Neuronal stem cell (in vitro differentiated cells): Measurements from ENCODE around the gene CROCC.

Experiments
- DNase-seq: peaks from one replicate; pipeline ENCODE4 v3.0.0-alpha.2; 2013; ENCODE audit warnings: low spot score
- H2AFZ ChIP-seq: one replicate; pipeline ENCODE4 v1.6.1; 2013; ENCODE audit warnings: mild to moderate bottlenecking, low read length, inconsistent platforms
- H2AK5ac ChIP-seq: 2 replicates; pipeline ENCODE4 v1.6.1; 2013; ENCODE audit warnings: low read depth, mild to moderate bottlenecking, inconsistent platforms, low read length, moderate library complexity, mixed read lengths
- H2BK120ac ChIP-seq: 2 replicates; pipeline ENCODE4 v1.6.1; 2013; ENCODE audit warnings: low read depth, mild to moderate bottlenecking, inconsistent platforms, low read length, moderate library complexity, mixed read lengths
- H2BK12ac ChIP-seq: one replicate; pipeline ENCODE4 v1.6.1; 2013; ENCODE audit warnings: low read length, inconsistent platforms
- H2BK15ac ChIP-seq: 2 replicates; pipeline ENCODE4 v1.6.1; 2013; ENCODE audit warnings: mild to moderate bottlenecking, low read length, inconsistent platforms, mixed read lengths
- H2BK5ac ChIP-seq: one replicate; pipeline ENCODE4 v1.6.1; 2013; ENCODE audit warnings: inconsistent platforms, mild to moderate bottlenecking, low read length, moderate library complexity
- H3K14ac ChIP-seq: one replicate; pipeline ENCODE4 v1.6.1; 2013; ENCODE audit warnings: low read length, inconsistent platforms
- H3K18ac ChIP-seq: 2 replicates; pipeline ENCODE4 v1.6.1; 2013; ENCODE audit warnings: low read length, inconsistent platforms
- H3K23ac ChIP-seq: 2 replicates; pipeline ENCODE4 v1.6.1; 2013; ENCODE audit warnings: low read depth, mild to moderate bottlenecking, mixed read lengths, low read length, inconsistent platforms; ENCODE audit not compliant: poor library complexity
- H3K27ac ChIP-seq: replicated peaks from 3 replicates; pipeline ENCODE4 v1.5.1; 2013; ENCODE audit warnings: low read length, inconsistent platforms
- H3K27me3 ChIP-seq, 3 experiments: 2 replicates each; pipeline ENCODE4 v1.6.1; 2013; ENCODE audit warnings: low read length in 3 of 3, mild to moderate bottlenecking in 2 of 3, inconsistent platforms in 1 of 3, low read depth in 1 of 3, mixed read lengths in 1 of 3, moderate library complexity in 1 of 3; ENCODE audit not compliant: control insufficient read depth in 3 of 3, insufficient read depth in 3 of 3
- H3K36me3 ChIP-seq, 2 donors: replicated peaks in 1 of 2; 2 replicates each; pipeline ENCODE4 v1.6.1; 2013; ENCODE audit warnings: low read length in 2 of 2; ENCODE audit not compliant: control insufficient read depth in 2 of 2, insufficient read depth in 2 of 2
- H3K4ac ChIP-seq: 2 replicates; pipeline ENCODE4 v1.6.1; 2013; ENCODE audit warnings: inconsistent platforms, mild to moderate bottlenecking, low read length, moderate library complexity
- H3K4me1 ChIP-seq, 2 donors: 1 replicate in 1 of 2; 2 replicates in 1 of 2; pipeline ENCODE4 v1.6.1; 2013; ENCODE audit warnings: low read length in 2 of 2, low read depth in 1 of 2; ENCODE audit not compliant: control insufficient read depth in 2 of 2, insufficient read depth in 1 of 2
- H3K4me2 ChIP-seq: one replicate; pipeline ENCODE4 v1.6.1; 2013; ENCODE audit warnings: mild to moderate bottlenecking, low read length, inconsistent platforms; ENCODE audit not compliant: insufficient read depth, poor library complexity, severe bottlenecking
- H3K4me3 ChIP-seq, 2 donors: 2 replicates each; pipeline ENCODE4 v1.5.1; 2013; ENCODE audit warnings: low read length in 2 of 2, mild to moderate bottlenecking in 2 of 2, inconsistent platforms in 1 of 2, moderate library complexity in 1 of 2
- H3K79me1 ChIP-seq: one replicate; pipeline ENCODE4 v1.6.1; 2013; ENCODE audit warnings: low read depth, mild to moderate bottlenecking, inconsistent platforms, low read length, moderate library complexity
- H3K9ac ChIP-seq: one replicate; pipeline ENCODE4 v1.6.1; 2013; ENCODE audit warnings: mild to moderate bottlenecking, low read depth, low read length, inconsistent platforms; ENCODE audit not compliant: poor library complexity
- H3K9me3 ChIP-seq, 2 donors: replicated peaks in 1 of 2; 2 replicates each; pipeline versions ENCODE3 to v1.6.1; 2013; ENCODE audit warnings: low read length in 2 of 2, mild to moderate bottlenecking in 2 of 2, inconsistent platforms in 1 of 2, low read depth in 1 of 2, mixed read lengths in 1 of 2, moderate library complexity in 1 of 2; ENCODE audit not compliant: control insufficient read depth in 2 of 2, insufficient read depth in 1 of 2
- H4K8ac ChIP-seq: one replicate; pipeline ENCODE4 v1.6.1; 2013; ENCODE audit warnings: low read depth, mild to moderate bottlenecking, inconsistent platforms, low read length, moderate library complexity
- H4K91ac ChIP-seq: one replicate; pipeline ENCODE4 v1.6.1; 2013; ENCODE audit warnings: low read length, low read depth, mild to moderate bottlenecking, inconsistent platforms; ENCODE audit not compliant: poor library complexity
- WGBS, 2 donors: extraction: QIAGEN DNeasy Blood & Tissue Kit; methylation state at CpG; one replicate each; pipeline ENCODE4 v1.1.7; 2013; ENCODE audit warnings: missing lambda C conversion rate in 2 of 2, mixed read lengths in 1 of 2; ENCODE audit not compliant: insufficient read length in 2 of 2, insufficient replicate concordance in 1 of 2; ENCODE audit errors: extremely low coverage in 2 of 2; 5-methylcytosine and 5-hydroxymethylcytosine counted together

The CROCC gene

GRCh38 chr1:16978567-16979474, 57.1 kb downstream of the CROCC start:
- Histone ChIP-seq H3K79me1 (peaks cover 24% of the 10 kb centered on the region), H2BK12ac (no peak overlapping the region), H2BK120ac (peak overlapping the region; percentile 66), H3K36me3 (peaks cover 16 to 36% of the 10 kb centered on the region in 2 donors), H3K27me3 (no peaks in the 10 kb centered on the region), H3K4me3 (peak overlapping the region; percentile 83 to 94), H3K23ac (peak overlapping the region; percentile 94), H3K9me3 (no peaks in the 10 kb centered on the region), H4K8ac (no peak overlapping the region), H2AK5ac (peak overlapping the region; percentile 94), H2BK5ac (peak overlapping the region; percentile 43), H3K4me1 (peaks cover 26 to 31% of the 10 kb centered on the region in 2 donors), H3K14ac (peak overlapping the region; percentile 72), H2BK15ac (peak overlapping the region; percentile 63), H3K9ac (peak overlapping the region; percentile 88), H3K4me2 (peak overlapping the region; percentile 81), H4K91ac (no peak overlapping the region), H3K18ac (peak overlapping the region; percentile 97), H2AFZ (no peak overlapping the region), H3K27ac (no peak overlapping the region), H3K4ac (no peak overlapping the region)
- no CpG with 5 or more reads among the region's 20 CpGs for WGBS, 2 donors
- no peak for DNase-seq

GRCh38 chr1:16979475-16980327, 58.0 kb downstream of the CROCC start:
- H3K9ac ChIP-seq: peak overlapping the region; percentile 88
- peak overlapping the region; percentile 92 for H2AFZ ChIP-seq
- no peak for DNase-seq
- H3K4me2 ChIP-seq: peak overlapping the region; percentile 81
- H3K14ac ChIP-seq: no peak overlapping the region
- H3K23ac ChIP-seq: peak overlapping the region; percentile 94
- H3K9me3 ChIP-seq: no peaks in the 10 kb centered on the region
- no peak overlapping the region for H3K4ac ChIP-seq
- peak overlapping the region; percentile 100 for H2BK15ac ChIP-seq
- peaks cover 24% of the 10 kb centered on the region for H3K79me1 ChIP-seq
- no CpG with 5 or more reads among the region's 44 CpGs for WGBS, 2 donors
- peak overlapping the region; percentile 83 to 94 for H3K4me3 ChIP-seq
- H2AK5ac ChIP-seq: peak overlapping the region; percentile 94
- H3K4me1 ChIP-seq: peaks cover 26 to 31% of the 10 kb centered on the region in 2 donors
- H2BK12ac ChIP-seq: peak overlapping the region; percentile 63
- no peak overlapping the region for H3K27ac ChIP-seq
- no peak overlapping the region for H4K8ac ChIP-seq
- H3K18ac ChIP-seq: peak overlapping the region; percentile 97
- peak overlapping the region; percentile 66 for H2BK120ac ChIP-seq
- H3K36me3 ChIP-seq: peaks cover 16 to 36% of the 10 kb centered on the region in 2 donors
- peak overlapping the region; percentile 79 for H2BK5ac ChIP-seq
- no peaks in the 10 kb centered on the region for H3K27me3 ChIP-seq
- no peak overlapping the region for H4K91ac ChIP-seq

- Histone ChIP-seq H3K4me3 (peak within 1 kb of the TSS; percentile 83 to 94), H3K4ac (no peak within 1 kb of the TSS), H4K91ac (no peak within 1 kb of the TSS), H3K18ac (peak within 1 kb of the TSS; percentile 97), H3K27me3 (no peaks in the 10 kb centered on the region), H3K9me3 (no peaks in the 10 kb centered on the region), H4K8ac (no peak within 1 kb of the TSS), H3K27ac (no peak within 1 kb of the TSS), H3K36me3 (peaks cover 12 to 28% of the 10 kb centered on the region in 2 donors), H2BK15ac (peak within 1 kb of the TSS; percentile 100), H3K4me1 (peaks cover 26 to 29% of the 10 kb centered on the region in 2 donors), H3K79me1 (peaks cover 17% of the 10 kb centered on the region), H3K23ac (peak within 1 kb of the TSS; percentile 94), H2BK120ac (peak within 1 kb of the TSS; percentile 66), H2AFZ (peak within 1 kb of the TSS; percentile 92), H2AK5ac (peak within 1 kb of the TSS; percentile 94), H2BK12ac (peak within 1 kb of the TSS; percentile 87), H3K14ac (no peak within 1 kb of the TSS), H3K4me2 (peak within 1 kb of the TSS; percentile 81), H2BK5ac (peak within 1 kb of the TSS; percentile 79), H3K9ac (peak within 1 kb of the TSS; percentile 88)
- DNase-seq: no peak
- WGBS, 2 donors: no CpG with 5 or more reads among the region's 53 CpGs
Observed at GRCh38 chr1:16980473-16981268, 58.9 kb downstream of the CROCC start, which contains the start of gene MFAP2. Gene MFAP2 (minus strand): TSS chr1:16980620. CDS start chr1:16978273, 2,347 bp downstream.
